Endothelial cell of umbilical vein (primary cell): ENCODE data around the gene DIP2C.

Experiments used
- POLR2A ChIP-seq: IDR thresholded peaks from 2 replicates; pipeline ENCODE4 v1.6.1; 2012; ENCODE audit warnings: low read depth, mild to moderate bottlenecking, control low read depth, low read length
- TF ChIP-seq, protein P1 (sequence below), 2 donors: IDR thresholded peaks; 1 replicate in 1 of 2; 2 replicates in 1 of 2; pipeline ENCODE4 v1.5.1; 2011; ENCODE audit warnings: low read length in 2 of 2, mild to moderate bottlenecking in 2 of 2, moderate library complexity in 2 of 2, control low read depth in 1 of 2, inconsistent platforms in 1 of 2, low read depth in 1 of 2; ENCODE audit not compliant: insufficient read depth in 1 of 2; ENCODE audit errors: extremely low read depth in 1 of 2

DNA sequence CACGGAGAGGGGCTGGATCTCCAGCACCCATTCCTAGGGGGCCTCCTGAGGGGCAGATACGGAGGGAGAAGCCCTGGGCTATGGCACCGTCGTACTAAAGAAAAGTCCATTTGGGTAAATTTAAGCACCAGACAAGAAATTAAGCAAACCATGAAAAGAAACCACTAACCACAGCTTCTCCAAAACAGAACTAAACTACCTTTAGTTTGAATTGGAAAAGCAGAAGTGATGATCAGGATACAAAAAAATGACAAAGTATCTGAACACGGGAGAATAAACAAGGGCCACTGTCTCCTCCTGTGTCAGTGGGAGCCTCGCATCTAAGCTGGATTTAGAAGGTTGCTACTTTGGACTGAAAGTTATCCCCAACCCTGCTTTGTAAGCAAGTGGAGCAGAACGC is 69.1 kb downstream of the DIP2C start:
- TF ChIP-seq POLR2A = no peak
- TF ChIP-seq, protein P1, sequence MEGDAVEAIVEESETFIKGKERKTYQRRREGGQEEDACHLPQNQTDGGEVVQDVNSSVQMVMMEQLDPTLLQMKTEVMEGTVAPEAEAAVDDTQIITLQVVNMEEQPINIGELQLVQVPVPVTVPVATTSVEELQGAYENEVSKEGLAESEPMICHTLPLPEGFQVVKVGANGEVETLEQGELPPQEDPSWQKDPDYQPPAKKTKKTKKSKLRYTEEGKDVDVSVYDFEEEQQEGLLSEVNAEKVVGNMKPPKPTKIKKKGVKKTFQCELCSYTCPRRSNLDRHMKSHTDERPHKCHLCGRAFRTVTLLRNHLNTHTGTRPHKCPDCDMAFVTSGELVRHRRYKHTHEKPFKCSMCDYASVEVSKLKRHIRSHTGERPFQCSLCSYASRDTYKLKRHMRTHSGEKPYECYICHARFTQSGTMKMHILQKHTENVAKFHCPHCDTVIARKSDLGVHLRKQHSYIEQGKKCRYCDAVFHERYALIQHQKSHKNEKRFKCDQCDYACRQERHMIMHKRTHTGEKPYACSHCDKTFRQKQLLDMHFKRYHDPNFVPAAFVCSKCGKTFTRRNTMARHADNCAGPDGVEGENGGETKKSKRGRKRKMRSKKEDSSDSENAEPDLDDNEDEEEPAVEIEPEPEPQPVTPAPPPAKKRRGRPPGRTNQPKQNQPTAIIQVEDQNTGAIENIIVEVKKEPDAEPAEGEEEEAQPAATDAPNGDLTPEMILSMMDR (IDR thresholded peaks at IDR 0.05; ENCODE audit: extremely low read depth in 1 of 2, insufficient read depth in 1 of 2, low read depth in 1 of 2, low read length in 2 of 2) = no peak
